Peyer's patch (tissue), 4 donors: ENCODE data around the gene EIF4E1B. TPM values are rescaled to one million over a fixed set of nuclear protein-coding genes. Genes with fewer than 3 reads are reported as not detected.

Experiments
- DNase-seq, 3 donors: peaks; one replicate each; pipeline ENCODE4 v3.0.0-alpha.2; 2017 to 2019
- H3K27ac ChIP-seq, 4 donors: fragments of 200-600 bp; sonication (generic); one replicate each; pipeline ENCODE4 v1.5.1; 2016 to 2019
- H3K27me3 ChIP-seq, 2 donors: fragments of 200-600 bp; sonication (generic); one replicate each; pipeline ENCODE4 v1.5.1; 2019
- H3K36me3 ChIP-seq, 3 donors: fragments of 200-600 bp; sonication (generic); one replicate each; pipeline ENCODE4 v1.5.1; 2016 to 2019
- H3K4me1 ChIP-seq, 4 donors: fragments of 200-600 bp; sonication (generic); one replicate each; pipeline ENCODE4 v1.5.1; 2016 to 2019
- H3K4me3 ChIP-seq, 4 donors: fragments of 200-600 bp; sonication (generic); 1 replicate in 3 of 4; 2 replicates in 1 of 4; pipeline ENCODE4 v1.5.1; 2016 to 2019; ENCODE audit warnings: mild to moderate bottlenecking in 1 of 4
- H3K9me3 ChIP-seq, 4 donors: fragments of 200-600 bp; sonication (generic); one replicate each; pipeline ENCODE4 v1.5.1; 2016 to 2019; ENCODE audit warnings: mild to moderate bottlenecking in 1 of 4
- CTCF ChIP-seq, 6 experiments: fragments of 450-650 bp in 4 of 6; fragments of 200-600 bp in 2 of 6; sonication (generic) in 1 of 6; IDR thresholded peaks; one replicate each; pipeline ENCODE4 v1.5.1; 2017 to 2019; ENCODE audit warnings: antibody characterized with exemption in 6 of 6, mild to moderate bottlenecking in 3 of 6, moderate library complexity in 1 of 6
- POLR2A ChIP-seq, 2 donors: fragments of 450-650 bp; IDR thresholded peaks; one replicate each; pipeline ENCODE4 v1.5.1; 2017; ENCODE audit warnings: antibody characterized with exemption in 2 of 2, mild to moderate bottlenecking in 2 of 2, moderate library complexity in 2 of 2
- total RNA-seq, 4 donors: library from RNA; depleted of rRNA; stranded (reverse); fragments of >200 nt; gene quantifications; one replicate each; pipeline ENCODE4 v1.1.0, GENCODE V29; 2016

Gene EIF4E1B
- total RNA-seq, 4 donors from 2014 or later: not detected

GRCh38 chr5:176608937-176609723, 21.3 kb upstream of the EIF4E1B start:
- no peak for TF ChIP-seq CTCF (IDR thresholded peaks at IDR 0.05)
- TF ChIP-seq POLR2A (IDR thresholded peaks at IDR 0.05): no peak
- peaks cover 0 to 11% (median 5%) of the 10 kb centered on the region in 4 donors for H3K4me1 ChIP-seq
- DNase-seq: no peak
- no peaks in the 10 kb centered on the region for H3K9me3 ChIP-seq
- no peaks in the 10 kb centered on the region for H3K36me3 ChIP-seq
- peak overlapping the region; percentile 51 to 88 (median 84) for H3K4me3 ChIP-seq
- no peaks in the 10 kb centered on the region for H3K27me3 ChIP-seq
- H3K27ac ChIP-seq: peak overlapping the region in 1 of 4 donors; percentile 60

GRCh38 chr5:176609724-176610434, 20.6 kb upstream of the EIF4E1B start, which contains the start of gene GPRIN1:
TSS of gene GPRIN1 (minus strand) at chr5:176610156. CDS start at chr5:176599834, 10,322 bp downstream.
- TF ChIP-seq POLR2A (IDR thresholded peaks at IDR 0.05) (no peak), CTCF (IDR thresholded peaks at IDR 0.05) (peak in 4 of 6 experiments; percentile 8 to 50 (median 47))
- H3K36me3 ChIP-seq: no peaks in the 10 kb centered on the region
- H3K27ac ChIP-seq: peak within 1 kb of the TSS in 2 of 4 donors; percentile 13 to 60
- peak; percentile 39 to 74 (median 60) for DNase-seq
- peak within 1 kb of the TSS; percentile 51 to 88 (median 84) for H3K4me3 ChIP-seq
- no peaks in the 10 kb centered on the region for H3K9me3 ChIP-seq
- H3K27me3 ChIP-seq: no peaks in the 10 kb centered on the region
- H3K4me1 ChIP-seq: peaks cover 0 to 11% (median 5%) of the 10 kb centered on the region in 4 donors

- H3K4me1 ChIP-seq: peaks cover 0 to 11% (median 5%) of the 10 kb centered on the region in 4 donors
- TF ChIP-seq CTCF (IDR thresholded peaks at IDR 0.05) (no peak), POLR2A (IDR thresholded peaks at IDR 0.05) (no peak)
- H3K4me3 ChIP-seq: peak overlapping the region; percentile 51 to 88 (median 84)
- peak overlapping the region in 2 of 4 donors; percentile 13 to 46 for H3K27ac ChIP-seq
- no peak for DNase-seq
- H3K27me3 ChIP-seq: no peaks in the 10 kb centered on the region
- no peaks in the 10 kb centered on the region for H3K9me3 ChIP-seq
- H3K36me3 ChIP-seq: no peaks in the 10 kb centered on the region
These were observed 20.1 kb upstream of the EIF4E1B start for GRCh38 chr5:176610435-176610773.

- no peaks in the 10 kb centered on the region for H3K36me3 ChIP-seq
- H3K9me3 ChIP-seq: no peaks in the 10 kb centered on the region
- H3K4me1 ChIP-seq: peaks cover 0 to 11% (median 5%) of the 10 kb centered on the region in 4 donors
- no peak overlapping the region for H3K27ac ChIP-seq
- TF ChIP-seq CTCF (IDR thresholded peaks at IDR 0.05): no peak
- TF ChIP-seq POLR2A (IDR thresholded peaks at IDR 0.05): no peak
- peak in 2 of 3 donors; percentile 35 to 79 for DNase-seq
- no peaks in the 10 kb centered on the region for H3K27me3 ChIP-seq
- H3K4me3 ChIP-seq: no peak overlapping the region
These were observed 19.0 kb upstream of the EIF4E1B start for GRCh38 chr5:176611435-176611834.

- no peak for DNase-seq
- Histone ChIP-seq H3K4me3 (no peak overlapping the region), H3K4me1 (peaks cover 0 to 11% (median 5%) of the 10 kb centered on the region in 4 donors), H3K9me3 (no peaks in the 10 kb centered on the region), H3K27me3 (no peaks in the 10 kb centered on the region), H3K27ac (no peak overlapping the region), H3K36me3 (no peaks in the 10 kb centered on the region)
- no peak for TF ChIP-seq CTCF (IDR thresholded peaks at IDR 0.05)
- no peak for TF ChIP-seq POLR2A (IDR thresholded peaks at IDR 0.05)
These were observed 18.5 kb upstream of the EIF4E1B start for GRCh38 chr5:176612008-176612407.
